ENCODE results near the gene CD58. TPM values are rescaled to one million over a fixed set of nuclear protein-coding genes. Genes with fewer than 3 reads are reported as not detected.

The CD58 gene
- total RNA-seq, 1 experiment from 2014 or later, result 23.6 TPM

DNA sequence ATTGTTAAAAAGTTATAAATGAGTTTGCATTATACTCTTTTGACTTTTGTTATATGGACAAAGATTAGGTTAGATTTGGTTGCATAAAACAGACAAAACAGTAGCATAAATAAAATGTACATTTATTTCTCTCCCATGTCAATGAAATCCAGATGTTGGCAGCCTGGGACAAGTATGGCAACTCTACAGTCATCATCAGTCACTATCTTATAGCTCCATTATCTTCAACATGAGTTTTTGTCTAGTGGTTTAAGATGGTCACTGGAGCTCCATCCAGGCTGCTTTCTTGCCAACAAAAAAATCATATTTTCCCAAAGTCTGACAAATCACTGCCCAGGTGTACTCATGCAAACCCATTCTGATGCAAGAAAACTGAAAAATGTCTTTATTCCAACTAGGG is 83.8 kb downstream of the CD58 start:
- Histone ChIP-seq H3K79me2 (ENCODE audit: low read depth) (no peaks in the 10 kb centered on the region), H3K27ac (peak overlapping the region; percentile 93), H3K9me2 (ENCODE audit: insufficient read depth) (no peaks in the 10 kb centered on the region), H3F3A (ENCODE audit: insufficient read depth, low read depth) (peaks cover 46% of the 10 kb centered on the region), H2AFZ (no peak overlapping the region), H4K20me1 (ENCODE audit: insufficient read depth) (no peaks in the 10 kb centered on the region), H3K4me2 (peak overlapping the region; percentile 55), H3K9me3 (ENCODE audit: insufficient read depth, low read depth) (no peaks in the 10 kb centered on the region), H3K4me1 (replicated peaks; ENCODE audit: insufficient read depth) (peaks cover 75% of the 10 kb centered on the region), H3K27me3 (ENCODE audit: insufficient read depth, low read depth) (no peaks in the 10 kb centered on the region), H3K4me3 (peak overlapping the region; percentile 6; the same call in 1 of the 2 replicates), H3K36me3 (ENCODE audit: low read depth) (no peaks in the 10 kb centered on the region)
- CTCF ChIA-PET, result no interaction called here
- DNase-seq, result no peak
- TF ChIP-seq, protein P1, sequence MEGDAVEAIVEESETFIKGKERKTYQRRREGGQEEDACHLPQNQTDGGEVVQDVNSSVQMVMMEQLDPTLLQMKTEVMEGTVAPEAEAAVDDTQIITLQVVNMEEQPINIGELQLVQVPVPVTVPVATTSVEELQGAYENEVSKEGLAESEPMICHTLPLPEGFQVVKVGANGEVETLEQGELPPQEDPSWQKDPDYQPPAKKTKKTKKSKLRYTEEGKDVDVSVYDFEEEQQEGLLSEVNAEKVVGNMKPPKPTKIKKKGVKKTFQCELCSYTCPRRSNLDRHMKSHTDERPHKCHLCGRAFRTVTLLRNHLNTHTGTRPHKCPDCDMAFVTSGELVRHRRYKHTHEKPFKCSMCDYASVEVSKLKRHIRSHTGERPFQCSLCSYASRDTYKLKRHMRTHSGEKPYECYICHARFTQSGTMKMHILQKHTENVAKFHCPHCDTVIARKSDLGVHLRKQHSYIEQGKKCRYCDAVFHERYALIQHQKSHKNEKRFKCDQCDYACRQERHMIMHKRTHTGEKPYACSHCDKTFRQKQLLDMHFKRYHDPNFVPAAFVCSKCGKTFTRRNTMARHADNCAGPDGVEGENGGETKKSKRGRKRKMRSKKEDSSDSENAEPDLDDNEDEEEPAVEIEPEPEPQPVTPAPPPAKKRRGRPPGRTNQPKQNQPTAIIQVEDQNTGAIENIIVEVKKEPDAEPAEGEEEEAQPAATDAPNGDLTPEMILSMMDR (conservative IDR thresholded peaks at IDR 0.05), result no peak
- TF ChIP-seq EZH2 (IDR thresholded peaks at IDR 0.05; ENCODE audit: low read depth), result no peak
- no TSS peak for BruUV-seq (replicated peaks)
- POLR2A ChIA-PET (ENCODE audit: unreplicated experiment), result no interaction called here
- intact Hi-C loops (cut with micrococcal nuclease; ENCODE audit: unreplicated experiment), result no loop called here

DNA sequence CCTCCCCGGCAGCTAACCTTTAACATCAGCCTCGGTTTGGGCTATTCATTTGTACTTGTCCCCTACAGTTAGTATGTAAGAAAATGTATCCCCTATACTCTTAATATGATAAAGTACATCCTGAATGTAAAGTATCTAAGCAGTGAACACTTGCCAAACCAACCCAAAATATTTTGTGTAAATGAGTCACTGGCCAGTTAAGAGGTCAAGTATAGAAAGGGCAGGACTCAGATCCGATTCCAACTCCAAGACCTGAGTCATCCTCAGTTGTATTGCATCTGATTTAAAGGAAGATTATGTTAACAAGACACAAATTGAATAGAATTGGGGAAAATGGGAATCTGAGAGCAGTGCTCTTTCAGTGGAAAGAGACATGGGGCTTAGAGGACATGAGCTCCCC is 84.4 kb downstream of the CD58 start:
- H3K4me3 ChIP-seq, result peak overlapping the region; percentile 6; the same call in 1 of the 2 replicates
- CTCF ChIA-PET, result interaction anchor here (1.5 to 3.0 kb wide), 3 partner anchors 12 to 347 kb away, joined by 9 to 13 read pairs (median 12); no protein-coding TSS in a partner anchor
- H3K9me2 ChIP-seq (ENCODE audit: insufficient read depth), result no peaks in the 10 kb centered on the region
- no peaks in the 10 kb centered on the region for H3K9me3 ChIP-seq (ENCODE audit: insufficient read depth, low read depth)
- peak overlapping the region; percentile 55 for H3K4me2 ChIP-seq
- TF ChIP-seq, protein P1 (conservative IDR thresholded peaks at IDR 0.05), result no peak
- no peak for TF ChIP-seq EZH2 (IDR thresholded peaks at IDR 0.05; ENCODE audit: low read depth)
- BruUV-seq (replicated peaks), result no TSS peak
- no peaks in the 10 kb centered on the region for H3K79me2 ChIP-seq (ENCODE audit: low read depth)
- no peaks in the 10 kb centered on the region for H3K27me3 ChIP-seq (ENCODE audit: insufficient read depth, low read depth)
- DNase-seq, result peak in 1 of 2 experiments; percentile 93
- peaks cover 69% of the 10 kb centered on the region for H3K4me1 ChIP-seq (replicated peaks; ENCODE audit: insufficient read depth)
- POLR2A ChIA-PET (ENCODE audit: unreplicated experiment), result no interaction called here
- peaks cover 46% of the 10 kb centered on the region for H3F3A ChIP-seq (ENCODE audit: insufficient read depth, low read depth)
- intact Hi-C loops (cut with micrococcal nuclease; ENCODE audit: unreplicated experiment), result no loop called here
- no peaks in the 10 kb centered on the region for H3K36me3 ChIP-seq (ENCODE audit: low read depth)
- peak overlapping the region; percentile 93 for H3K27ac ChIP-seq
- no peaks in the 10 kb centered on the region for H4K20me1 ChIP-seq (ENCODE audit: insufficient read depth)
- no peak overlapping the region for H2AFZ ChIP-seq

DNA sequence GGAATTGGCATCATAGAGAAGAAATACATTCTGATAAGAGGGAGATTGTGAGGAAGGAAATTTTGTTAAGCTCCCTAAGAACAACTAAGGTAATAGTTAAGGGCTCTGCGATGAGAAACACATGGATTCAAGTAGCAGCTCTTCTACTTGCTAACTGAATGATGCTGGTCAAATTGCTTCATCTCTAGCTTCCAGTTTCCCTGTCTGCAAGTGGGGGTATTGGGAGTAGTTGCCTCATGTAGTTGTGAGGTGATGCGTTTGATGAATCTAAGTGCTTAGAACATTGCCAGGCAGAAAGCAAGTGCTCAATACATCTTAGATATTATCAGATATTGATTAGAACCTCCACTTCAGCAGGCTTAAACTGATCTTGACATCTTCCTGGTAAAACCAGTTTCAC is 84.8 kb downstream of the CD58 start:
- H3K4me2 ChIP-seq, result peak overlapping the region; percentile 55
- peaks cover 64% of the 10 kb centered on the region for H3K4me1 ChIP-seq (replicated peaks; ENCODE audit: insufficient read depth)
- no peaks in the 10 kb centered on the region for H3K27me3 ChIP-seq (ENCODE audit: insufficient read depth, low read depth)
- H3K36me3 ChIP-seq (ENCODE audit: low read depth), result no peaks in the 10 kb centered on the region
- BruUV-seq (replicated peaks), result no TSS peak
- peak overlapping the region; percentile 93 for H3K27ac ChIP-seq
- H3K9me3 ChIP-seq (ENCODE audit: insufficient read depth, low read depth), result no peaks in the 10 kb centered on the region
- intact Hi-C loops (cut with micrococcal nuclease; ENCODE audit: unreplicated experiment), result loop anchor here (1.0 to 2.0 kb wide), 4 partner anchors 67 to 347 kb away; partner anchors contain the start of gene ATP1A1
- TF ChIP-seq, protein P1 (conservative IDR thresholded peaks at IDR 0.05), result no peak
- no peak for TF ChIP-seq EZH2 (IDR thresholded peaks at IDR 0.05; ENCODE audit: low read depth)
- no peak overlapping the region for H3K4me3 ChIP-seq
- POLR2A ChIA-PET (ENCODE audit: unreplicated experiment), result interaction anchor here (0.5 kb wide), 1 partner anchor 110 kb away, joined by 3 read pairs; no protein-coding TSS in a partner anchor
- CTCF ChIA-PET, result interaction anchor here (0.9 to 3.0 kb wide), 5 partner anchors 13 to 347 kb away, joined by 3 to 13 read pairs (median 9); no protein-coding TSS in a partner anchor
- H3K79me2 ChIP-seq (ENCODE audit: low read depth), result no peaks in the 10 kb centered on the region
- no peaks in the 10 kb centered on the region for H4K20me1 ChIP-seq (ENCODE audit: insufficient read depth)
- no peaks in the 10 kb centered on the region for H3K9me2 ChIP-seq (ENCODE audit: insufficient read depth)
- peaks cover 46% of the 10 kb centered on the region for H3F3A ChIP-seq (ENCODE audit: insufficient read depth, low read depth)
- no peak overlapping the region for H2AFZ ChIP-seq
- no peak for DNase-seq
